IMR-90 (cell line): ENCODE measurements around the gene GPR17. TPM values are rescaled to one million over a fixed set of nuclear protein-coding genes. Genes with fewer than 3 reads are reported as not detected.

Experiments used
- ATAC-seq: fragments of 200-7000 bp; cut with Tn5 transposase; 2 replicates; pipeline ENCODE4 v1.9.1; 2020; ENCODE audit warnings: low read depth, mild to moderate bottlenecking, moderate library complexity
- BruUV-seq: library from RNA; stranded (reverse); fragments of 400-500 nt; replicated peaks from 2 replicates; lab custom pipeline; 2021; lab: Mats Ljungman, UMichigan
- CTCF ChIA-PET: fragments of 300-600 bp; formaldehyde crosslinking; extraction: SDS; loops from one replicate; lab custom pipeline; 2021; ENCODE audit warnings: antibody characterized with exemption; lab: Yijun Ruan, JAX
- POLR2A ChIA-PET: fragments of 300-600 bp; sonication (Branson Sonifier 250); formaldehyde crosslinking; loops from one replicate; lab custom pipeline; 2022; ENCODE audit warnings: antibody characterized with exemption; ENCODE audit not compliant: unreplicated experiment; lab: Charles Lee
- DNase-seq: peaks from one replicate; pipeline ENCODE4 v3.0.0; 2013
- H2AFZ ChIP-seq: replicated peaks from 2 replicates; pipeline ENCODE3; 2013; ENCODE audit warnings: low read length, mild to moderate bottlenecking; ENCODE audit not compliant: poor library complexity
- H2AK5ac ChIP-seq: 2 replicates; pipeline ENCODE4 v1.6.1; 2013; ENCODE audit warnings: low read depth, low read length, inconsistent platforms
- H2AK9ac ChIP-seq: replicated peaks from 2 replicates; pipeline ENCODE3; 2013; ENCODE audit warnings: mild to moderate bottlenecking, low read depth, low read length, moderate library complexity; ENCODE audit not compliant: poor library complexity
- H2BK120ac ChIP-seq: 2 replicates; pipeline ENCODE4 v1.6.1; 2013; ENCODE audit warnings: low read depth, low read length, inconsistent platforms
- H2BK15ac ChIP-seq: 3 replicates; pipeline ENCODE4 v1.6.1; 2013; ENCODE audit warnings: low read depth, low read length, inconsistent platforms
- H2BK20ac ChIP-seq: 2 replicates; pipeline ENCODE4 v1.6.1; 2013; ENCODE audit warnings: low read depth, mild to moderate bottlenecking, inconsistent platforms, low read length, moderate library complexity
- H2BK5ac ChIP-seq: 2 replicates; pipeline ENCODE4 v1.6.1; 2013; ENCODE audit warnings: mild to moderate bottlenecking, low read depth, low read length, inconsistent platforms; ENCODE audit not compliant: poor library complexity, severe bottlenecking
- H3K14ac ChIP-seq: replicated peaks from 2 replicates; pipeline ENCODE4 v1.6.1; 2013; ENCODE audit warnings: low read depth, low read length, inconsistent platforms
- H3K18ac ChIP-seq: 2 replicates; pipeline ENCODE4 v1.6.1; 2013; ENCODE audit warnings: low read depth, low read length, control low read depth
- H3K23ac ChIP-seq: 2 replicates; pipeline ENCODE4 v1.6.1; 2013; ENCODE audit warnings: low read depth, low read length, inconsistent platforms
- H3K27ac ChIP-seq: 2 replicates; pipeline ENCODE4 v1.5.1; 2013; ENCODE audit warnings: mild to moderate bottlenecking, control low read depth, low read length; ENCODE audit not compliant: insufficient read depth
- H3K27me3 ChIP-seq: 2 replicates; pipeline ENCODE4 v1.6.1; 2013; ENCODE audit warnings: low read length; ENCODE audit not compliant: control insufficient read depth, insufficient read depth
- H3K36me3 ChIP-seq: 2 replicates; pipeline ENCODE4 v1.6.1; 2013; ENCODE audit warnings: low read length, mixed read lengths; ENCODE audit not compliant: control insufficient read depth, insufficient read depth
- H3K4ac ChIP-seq: 2 replicates; pipeline ENCODE4 v1.6.1; 2013; ENCODE audit warnings: low read depth, low read length, inconsistent platforms
- H3K4me1 ChIP-seq: 2 replicates; pipeline ENCODE4 v1.6.1; 2013; ENCODE audit warnings: low read length, mixed read lengths; ENCODE audit not compliant: control insufficient read depth, insufficient read depth
- H3K4me2 ChIP-seq: 2 replicates; pipeline ENCODE4 v1.6.1; 2013; ENCODE audit warnings: low read depth, mild to moderate bottlenecking, control low read depth, low read length, moderate library complexity
- H3K4me3 ChIP-seq: 2 replicates; pipeline ENCODE4 v1.5.1; 2013; ENCODE audit warnings: low read depth, mild to moderate bottlenecking, control low read depth, low read length, moderate library complexity; ENCODE audit not compliant: insufficient read depth
- H3K56ac ChIP-seq: 2 replicates; pipeline ENCODE4 v1.6.1; 2013; ENCODE audit warnings: low read length, inconsistent platforms; ENCODE audit not compliant: insufficient read depth; ENCODE audit errors: extremely low read depth
- H3K79me1 ChIP-seq, 2 experiments: 2 replicates each; pipeline ENCODE4 v1.6.1; 2013; ENCODE audit warnings: low read length in 2 of 2, inconsistent platforms in 1 of 2, low read depth in 1 of 2
- H3K9ac ChIP-seq: 2 replicates; pipeline ENCODE4 v1.6.1; 2013; ENCODE audit warnings: low read depth, low read length, control low read depth
- H3K9me1 ChIP-seq: 2 replicates; pipeline ENCODE4 v1.6.1; 2013; ENCODE audit warnings: low read length, inconsistent platforms; ENCODE audit not compliant: insufficient read depth
- H3K9me3 ChIP-seq: 2 replicates; pipeline ENCODE4 v1.6.1; 2013; ENCODE audit warnings: low read length; ENCODE audit not compliant: control insufficient read depth, insufficient read depth
- H4K20me1 ChIP-seq: 2 replicates; pipeline ENCODE4 v1.6.1; 2013; ENCODE audit warnings: low read length, inconsistent platforms; ENCODE audit not compliant: insufficient read depth
- H4K5ac ChIP-seq: 2 replicates; pipeline ENCODE4 v1.6.1; 2013; ENCODE audit warnings: mild to moderate bottlenecking, low read depth, low read length, control low read depth
- H4K8ac ChIP-seq, 2 experiments: 2 replicates each; pipeline ENCODE4 v1.6.1; 2013; ENCODE audit warnings: low read depth in 2 of 2, low read length in 2 of 2, control low read depth in 1 of 2, inconsistent platforms in 1 of 2
- H4K91ac ChIP-seq: 2 replicates; pipeline ENCODE4 v1.6.1; 2013; ENCODE audit warnings: low read depth, low read length, inconsistent platforms; ENCODE audit not compliant: insufficient read depth
- RAD21 ChIP-seq: IDR thresholded peaks from 2 replicates; pipeline ENCODE4 v1.6.1; 2012; ENCODE audit warnings: low read length, improper control_type of control experiment
- RCOR1 ChIP-seq: IDR thresholded peaks from 2 replicates; pipeline ENCODE4 v1.6.1; 2012; ENCODE audit warnings: mild to moderate bottlenecking, low read length, improper control_type of control experiment; ENCODE audit not compliant: insufficient replicate concordance
- WGBS, 2 experiments: methylation state at CpG; one replicate each; pipeline versions ENCODE4 v1.1.5 to v1.1.7; 2013; ENCODE audit warnings: missing lambda C conversion rate in 2 of 2; ENCODE audit not compliant: insufficient read length in 1 of 2; ENCODE audit errors: extremely low coverage in 2 of 2; 5-methylcytosine and 5-hydroxymethylcytosine counted together
- dilution Hi-C: fragments of 300-500 bp; cut with HindIII; formaldehyde crosslinking; loops from one replicate; pipeline ENCODE4 v1.14.3; 2018; ENCODE audit warnings: low sequenced_read_pairs; ENCODE audit not compliant: unreplicated experiment
- in situ Hi-C: fragments of 300-500 bp; cut with MboI; formaldehyde crosslinking; loops from 3 replicates; pipeline ENCODE4 v1.14.3; 2019; ENCODE audit warnings: low sequenced_read_pairs, inconsistent platforms, mixed read lengths
- intact Hi-C: fragments of 100-400 bp; cut with micrococcal nuclease; formaldehyde crosslinking; loops from 2 replicates; pipeline ENCODE4 v1.10.0; 2022
- polyA plus RNA-seq, 3 experiments: library from polyadenylated mRNA; depleted of rRNA; stranded (reverse); fragments of >200 nt; gene quantifications; 2 replicates each; pipeline ENCODE4 v1.2.3, GENCODE V29; 2012; ENCODE audit warnings: low replicate concordance in 1 of 3
- total RNA-seq: library from RNA; depleted of rRNA; stranded (reverse); fragments of >200 nt; gene quantifications from 2 replicates; pipeline ENCODE4 v1.2.3, GENCODE V29; 2012
- TF ChIP-seq, protein P1 (sequence below): fragments of 150-350 bp; IDR thresholded peaks from 2 replicates; pipeline ENCODE4 v1.6.1; 2017; ENCODE audit warnings: mild to moderate bottlenecking, antibody characterized with exemption, low read length, low read depth

The GPR17 gene
- total and polyA plus RNA-seq, 2 of the 4 experiments (the other 2 are of a cell fraction): not detected

DNA sequence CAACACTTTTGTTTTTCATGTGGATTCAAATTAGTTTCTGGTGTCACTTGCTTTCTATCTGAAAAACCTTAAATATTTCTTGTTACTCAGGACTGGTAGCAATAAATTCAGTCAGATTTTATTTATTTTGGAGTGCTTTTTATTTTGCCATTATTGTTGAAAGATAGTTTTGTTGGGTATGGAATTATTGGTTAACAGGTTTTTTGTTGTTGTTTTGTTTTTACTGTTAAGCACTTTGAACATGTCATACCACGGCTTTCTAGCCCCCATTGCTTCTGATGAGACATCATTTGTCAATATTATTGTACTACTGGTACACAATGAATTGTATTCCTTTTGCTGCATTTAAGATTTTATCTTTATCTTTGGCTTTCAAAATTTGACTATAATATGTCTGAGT, 42.5 kb downstream of the GPR17 start:
- Histone ChIP-seq H3K79me1 (no peaks in the 10 kb centered on the region), H4K20me1 (no peaks in the 10 kb centered on the region), H4K8ac (no peak overlapping the region), H2BK20ac (no peak overlapping the region), H3K18ac (no peak overlapping the region), H3K4ac (no peak overlapping the region), H3K4me2 (no peak overlapping the region), H2AFZ (no peak overlapping the region), H3K56ac (no peak overlapping the region), H2AK5ac (no peak overlapping the region), H3K27me3 (no peaks in the 10 kb centered on the region), H3K4me1 (peaks cover 4% of the 10 kb centered on the region), H2BK120ac (no peak overlapping the region), H4K91ac (no peak overlapping the region), H3K14ac (no peak overlapping the region), H3K23ac (no peak overlapping the region), H3K9me1 (peaks cover 5% of the 10 kb centered on the region; the same call in 1 of the 2 replicates), H3K36me3 (no peaks in the 10 kb centered on the region), H2BK5ac (no peak overlapping the region), H3K9me3 (peaks cover 9% of the 10 kb centered on the region), H3K4me3 (no peak overlapping the region), H3K9ac (no peak overlapping the region), H3K27ac (no peak overlapping the region), H2AK9ac (no peak overlapping the region), H4K5ac (no peak overlapping the region), H2BK15ac (no peak overlapping the region)
- in situ Hi-C loops: no loop called here
- dilution Hi-C loops: no loop called here
- BruUV-seq: no TSS peak
- ChIA-PET POLR2A (no interaction called here), CTCF (no interaction called here)
- no CpG with 5 or more reads among the region's 1 CpG for WGBS, 2 experiments
- DNase-seq (no peak), ATAC-seq (no peak)
- intact Hi-C loops: no loop called here
- TF ChIP-seq, protein P1, sequence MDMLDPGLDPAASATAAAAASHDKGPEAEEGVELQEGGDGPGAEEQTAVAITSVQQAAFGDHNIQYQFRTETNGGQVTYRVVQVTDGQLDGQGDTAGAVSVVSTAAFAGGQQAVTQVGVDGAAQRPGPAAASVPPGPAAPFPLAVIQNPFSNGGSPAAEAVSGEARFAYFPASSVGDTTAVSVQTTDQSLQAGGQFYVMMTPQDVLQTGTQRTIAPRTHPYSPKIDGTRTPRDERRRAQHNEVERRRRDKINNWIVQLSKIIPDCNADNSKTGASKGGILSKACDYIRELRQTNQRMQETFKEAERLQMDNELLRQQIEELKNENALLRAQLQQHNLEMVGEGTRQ: no peak
- no peak for TF ChIP-seq RCOR1
- TF ChIP-seq RAD21: no peak
